Forelimb muscle (tissue), 1 donor: ENCODE results near the gene WFIKKN2. TPM values are rescaled to one million over a fixed set of nuclear protein-coding genes. Genes with fewer than 3 reads are reported as not detected.
"Not testable (repeated sequence)": the region's sequence is repeated elsewhere in the genome, so short reads cannot be mapped to it uniquely, and the experiment has no call there.

Experiments
- DNase-seq: peaks from one replicate; pipeline ENCODE4 v3.0.0-alpha.2; 2013; ENCODE audit warnings: low read depth
- polyA plus RNA-seq: library from polyadenylated mRNA; unstranded; fragments of 120-200 nt; gene quantifications from one replicate; pipeline ENCODE4 v1.2.1, GENCODE V29; 2013; ENCODE audit not compliant: insufficient read length

WFIKKN2 gene
- polyA plus RNA-seq, 1 donor: 1.2 TPM

DNA sequence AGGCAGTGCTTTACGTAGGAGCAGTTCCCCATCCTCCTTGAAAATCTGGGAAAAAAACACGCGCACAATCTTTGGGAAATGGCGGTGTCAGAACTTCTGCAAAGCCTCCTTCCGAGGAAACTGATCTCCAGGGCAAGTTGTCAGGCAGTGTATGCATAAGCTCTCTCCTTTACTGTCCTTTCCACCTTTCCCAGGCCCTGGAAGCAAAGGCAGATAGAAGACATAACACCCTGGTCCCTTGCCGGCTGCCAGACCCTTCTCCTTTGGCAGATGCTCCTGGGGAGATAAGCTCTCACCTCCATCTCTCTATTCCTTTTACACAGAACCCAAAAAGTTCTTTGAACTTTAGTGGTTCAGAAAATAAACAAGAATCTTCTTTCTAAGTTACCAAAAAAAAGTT lies 18.4 kb downstream of the WFIKKN2 start:
- DNase-seq: no peak

DNA sequence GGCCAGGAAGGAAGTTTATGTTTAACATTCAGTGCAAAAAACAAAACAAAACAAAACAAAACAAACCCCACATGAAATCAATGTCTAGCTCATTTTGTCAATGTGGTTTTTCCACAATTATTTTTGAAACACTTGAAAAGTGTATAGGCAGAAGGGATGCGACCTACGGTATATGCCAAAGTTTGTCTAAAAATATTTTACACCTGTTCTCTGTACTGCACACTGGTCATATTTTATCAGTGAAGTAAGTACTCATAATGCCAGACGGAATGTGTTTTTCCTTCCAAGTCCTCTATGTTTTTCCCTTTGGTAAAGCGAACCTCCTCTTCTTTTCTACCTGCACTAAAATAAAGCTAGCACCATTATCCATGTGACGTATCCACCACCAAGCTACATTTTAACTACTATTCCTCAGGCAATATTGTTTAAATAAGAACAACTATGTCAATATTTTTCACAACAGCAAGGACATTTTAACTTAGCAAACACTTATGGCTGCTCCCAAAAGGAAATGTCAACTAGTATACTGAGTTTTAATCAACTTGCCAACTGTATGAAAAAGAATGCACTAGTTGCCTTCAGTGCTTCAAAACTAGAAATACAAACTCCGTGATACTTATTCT lies 20.4 kb downstream of the WFIKKN2 start:
- no peak for DNase-seq

DNA sequence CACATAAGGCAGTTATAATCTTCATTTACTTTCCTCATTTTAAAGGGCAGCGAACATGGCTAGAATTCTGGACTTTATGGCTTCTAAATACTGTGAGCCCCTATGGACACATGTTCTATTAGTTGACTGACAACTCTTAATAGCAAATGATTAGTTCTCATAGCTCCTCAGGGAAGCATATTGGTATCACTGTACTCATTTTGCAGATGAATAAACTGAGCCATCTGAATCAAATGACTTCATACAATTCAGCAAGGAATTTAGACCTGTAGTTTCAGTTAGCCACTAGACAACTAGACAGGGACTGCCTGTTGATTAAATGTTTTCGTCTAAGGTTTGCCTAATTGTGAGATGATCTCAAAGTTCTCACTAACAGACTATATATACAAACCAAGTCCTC lies 21.0 kb downstream of the WFIKKN2 start:
- no peak for DNase-seq

DNA sequence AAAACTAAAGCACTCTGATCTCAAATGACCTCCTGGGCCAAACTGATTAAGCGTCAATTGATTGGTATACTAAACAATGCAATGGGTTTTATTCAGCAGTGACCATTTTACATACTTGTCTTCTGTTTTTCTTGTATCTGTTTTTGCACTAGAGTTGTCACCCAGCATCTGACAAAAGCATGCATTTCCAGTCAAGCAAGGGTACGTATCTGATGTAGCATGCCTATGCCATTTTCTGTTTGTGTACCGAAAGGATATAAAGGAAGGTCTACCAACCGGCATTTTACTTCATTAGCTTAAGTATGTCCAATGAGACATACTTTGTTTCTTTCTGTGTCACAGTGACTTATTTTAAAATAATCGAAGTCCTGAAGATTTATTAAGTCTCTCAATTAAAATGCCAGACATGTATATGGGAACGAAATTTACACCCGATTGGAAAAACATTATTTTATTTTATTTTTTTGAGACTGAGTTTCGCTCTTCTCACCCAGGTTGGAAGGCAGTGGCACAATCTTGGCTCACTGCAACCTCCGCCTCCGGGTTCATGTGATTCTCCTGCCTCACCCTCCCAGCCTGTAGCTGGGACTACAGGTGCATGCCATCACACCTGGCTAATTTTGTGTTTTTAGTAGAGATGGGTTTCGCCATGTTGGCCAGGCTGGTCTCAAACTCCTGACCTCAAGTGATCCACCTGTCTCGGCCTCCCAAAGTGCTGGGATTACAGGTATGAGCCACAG lies 23.3 kb downstream of the WFIKKN2 start:
- no peak for DNase-seq

DNA sequence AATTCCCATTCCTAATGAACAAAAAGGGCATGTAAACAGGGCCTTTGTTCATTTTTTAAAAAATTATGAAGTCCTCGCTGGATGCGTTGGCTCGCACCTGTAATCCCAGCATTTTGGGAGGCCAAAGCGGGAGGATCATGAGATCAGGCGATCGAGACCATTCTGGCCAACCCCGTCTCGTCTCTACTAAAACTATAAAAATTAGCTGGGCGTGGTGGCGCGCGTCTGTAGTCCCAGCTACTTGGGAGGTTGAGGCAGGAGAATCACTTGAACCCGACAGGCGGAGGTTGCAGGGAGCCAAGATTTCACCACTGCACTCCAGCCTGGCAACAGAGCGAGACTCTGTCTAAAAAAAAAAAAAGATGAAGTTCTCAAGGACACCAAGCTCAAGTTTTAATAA lies 24.3 kb downstream of the WFIKKN2 start:
- DNase-seq: not testable (repeated sequence)

DNA sequence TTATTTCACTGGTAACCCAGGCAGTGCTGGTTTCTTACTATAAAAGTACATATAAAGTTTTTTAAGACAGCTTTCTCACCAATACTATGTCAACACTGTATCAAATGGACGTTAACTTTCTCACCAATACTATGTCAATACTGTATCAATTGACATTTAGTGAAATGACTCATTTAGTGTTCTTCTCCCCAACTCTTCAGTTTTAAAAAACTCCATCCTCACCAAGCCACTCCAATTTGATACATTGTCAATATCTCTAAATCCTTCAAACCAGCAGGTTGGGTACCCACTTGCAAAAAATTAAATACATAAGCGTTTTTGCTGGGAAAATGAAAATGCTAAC lies 25.9 kb downstream of the WFIKKN2 start:
- DNase-seq: no peak

DNA sequence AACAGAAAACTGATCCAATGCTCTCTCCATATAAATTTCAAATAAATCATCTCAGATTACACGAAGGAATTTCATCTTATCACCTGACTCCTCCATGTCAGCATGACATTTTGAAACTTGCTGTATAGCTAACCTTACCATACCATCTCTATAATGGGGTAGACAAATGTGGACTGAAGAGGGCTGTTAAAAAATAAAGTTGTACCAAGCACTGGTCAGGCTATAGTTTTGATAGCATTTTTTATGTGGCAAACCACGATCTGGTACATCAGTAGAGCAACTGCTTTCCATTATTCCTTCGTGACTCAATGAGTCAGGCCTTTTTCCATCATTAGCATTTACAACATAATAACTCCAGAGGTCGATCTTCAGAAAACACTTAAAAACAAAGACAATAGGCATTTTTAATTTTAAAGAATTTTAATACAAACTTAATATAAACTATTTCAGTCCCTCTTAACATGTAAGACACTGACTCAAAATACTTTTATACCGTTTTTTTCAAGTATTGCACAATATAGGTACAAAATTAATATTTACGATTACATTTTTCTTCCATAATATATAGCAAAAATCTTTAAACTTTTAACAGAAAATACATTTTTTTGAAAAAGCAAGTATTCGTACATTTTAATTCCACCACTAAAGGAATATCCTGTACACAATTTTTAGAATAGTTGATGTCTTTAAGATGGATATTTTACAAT lies 26.6 kb downstream of the WFIKKN2 start:
- DNase-seq: no peak

DNA sequence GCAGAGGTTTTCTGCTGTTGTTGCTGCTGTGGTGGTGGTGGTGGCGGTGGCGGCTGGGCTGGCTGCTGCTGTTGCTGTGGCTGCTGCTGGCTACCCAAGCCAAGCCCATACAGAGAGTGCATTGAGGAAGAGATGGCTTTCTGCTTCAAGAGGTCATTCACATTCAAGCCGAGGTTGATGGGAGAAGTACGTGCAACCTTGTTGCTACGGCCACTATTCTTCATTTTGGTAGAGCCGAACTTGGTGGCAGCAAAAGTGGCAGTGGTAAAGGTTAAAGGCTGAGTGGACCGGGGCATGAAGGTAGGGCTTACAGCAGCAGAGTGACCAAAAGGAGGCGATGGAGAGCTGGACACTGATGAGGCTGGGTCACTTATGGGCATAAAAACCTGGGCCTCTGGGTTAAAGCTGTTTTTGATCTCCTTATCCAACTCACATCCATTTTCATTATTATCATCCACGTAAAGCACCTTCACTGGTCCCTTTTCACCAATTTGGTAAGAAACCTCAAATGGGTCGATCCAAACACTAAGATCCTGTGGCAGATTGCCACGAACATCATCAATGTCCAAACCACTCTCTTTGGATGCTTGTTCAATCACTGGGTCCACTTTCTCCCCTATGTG lies 27.9 kb downstream of the WFIKKN2 start:
- no peak for DNase-seq

DNA sequence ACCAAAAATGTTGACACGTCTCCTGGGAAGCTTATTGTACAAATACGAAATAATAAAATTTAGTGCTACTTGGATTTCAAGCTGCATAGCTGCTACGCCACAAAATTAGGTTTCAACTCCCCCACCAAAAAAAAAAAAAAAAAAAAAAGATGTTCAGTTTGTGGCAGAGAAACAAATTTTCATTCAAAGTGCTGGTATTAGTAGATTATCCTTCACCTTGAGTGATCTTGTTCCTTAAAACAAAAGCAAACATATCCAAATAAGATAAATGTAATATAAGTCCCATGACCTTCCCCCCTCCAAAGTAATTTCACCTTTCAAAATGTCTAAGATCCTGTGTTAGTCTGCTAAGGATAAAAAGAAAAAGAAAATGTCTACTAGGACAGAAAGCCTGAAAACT lies 28.5 kb downstream of the WFIKKN2 start:
- DNase-seq: no peak

DNA sequence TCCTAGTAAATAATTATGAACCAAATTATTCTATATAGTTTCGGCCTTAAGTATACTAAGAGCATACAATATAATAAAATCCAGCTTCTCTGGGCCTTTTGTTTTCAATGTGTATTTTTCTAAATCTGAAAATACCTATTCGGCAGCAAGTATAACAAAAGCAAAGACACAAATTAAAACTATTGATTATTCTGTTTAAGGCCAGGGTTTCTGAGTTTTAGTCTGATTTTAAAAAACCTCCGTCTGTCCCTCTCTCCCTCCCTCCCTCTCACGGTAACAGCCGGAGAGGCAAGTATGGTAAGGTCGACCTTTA lies 29.3 kb downstream of the WFIKKN2 start:
- no peak for DNase-seq

DNA sequence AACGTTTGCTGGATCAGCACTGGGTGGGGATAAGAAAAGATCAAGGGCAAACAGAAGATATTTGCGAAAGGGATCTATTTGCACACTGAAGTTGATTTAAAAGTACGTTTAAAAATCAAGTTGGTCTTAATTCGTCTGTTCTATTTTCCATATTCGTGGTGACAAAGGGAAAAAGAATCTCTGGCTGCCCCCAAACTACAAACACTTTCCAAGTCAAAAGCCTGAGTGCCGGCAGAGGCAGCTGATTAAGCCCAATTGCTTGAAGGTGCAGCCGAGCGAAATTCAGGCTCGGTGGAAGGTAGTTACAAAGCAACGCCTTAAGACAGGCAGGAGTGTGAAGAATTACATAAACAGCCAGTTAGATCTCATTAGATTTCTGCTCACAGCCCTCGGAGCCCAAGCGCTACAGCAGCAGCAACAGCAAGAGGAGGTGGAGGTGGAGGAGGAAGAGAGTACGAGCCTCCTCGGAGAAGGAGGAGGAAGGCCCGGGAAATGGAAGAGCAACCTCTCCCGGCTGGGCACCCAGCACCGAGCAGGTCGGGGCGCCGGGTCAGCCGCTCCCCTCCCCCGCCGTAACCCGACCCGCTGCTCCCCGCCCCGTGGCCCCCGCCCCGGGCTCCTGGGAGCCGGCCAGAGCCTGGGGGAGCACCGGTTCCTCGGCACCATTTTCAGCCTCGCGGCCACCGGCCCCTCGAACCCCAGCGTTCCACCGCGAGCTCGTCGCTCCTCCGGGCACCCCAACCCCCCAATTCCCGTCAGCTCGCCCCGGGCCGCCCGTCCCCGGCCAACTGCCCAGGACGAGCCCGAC lies 29.9 kb downstream of the WFIKKN2 start:
- DNase-seq: no peak

DNA sequence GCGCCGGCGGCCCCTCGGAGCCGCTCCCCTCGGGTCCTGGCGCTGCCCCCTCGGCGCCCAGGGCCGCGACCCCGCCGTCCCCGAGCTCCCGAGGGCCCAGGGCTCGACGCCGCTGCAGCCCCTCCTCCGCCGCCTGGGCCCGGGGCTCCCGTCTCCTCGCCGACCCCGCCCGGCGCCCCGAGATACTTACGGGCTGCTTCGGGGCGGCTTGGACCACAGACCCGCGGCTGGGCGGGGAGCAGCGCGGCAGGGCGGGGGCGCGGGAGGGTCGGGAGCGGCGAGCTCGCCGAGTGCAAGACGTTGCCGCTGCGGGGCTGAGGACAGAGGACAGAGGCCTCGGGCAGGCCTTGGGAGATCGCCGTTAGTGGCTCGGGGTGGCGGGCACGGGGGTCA lies 30.5 kb downstream of the WFIKKN2 start:
- no peak for DNase-seq

DNA sequence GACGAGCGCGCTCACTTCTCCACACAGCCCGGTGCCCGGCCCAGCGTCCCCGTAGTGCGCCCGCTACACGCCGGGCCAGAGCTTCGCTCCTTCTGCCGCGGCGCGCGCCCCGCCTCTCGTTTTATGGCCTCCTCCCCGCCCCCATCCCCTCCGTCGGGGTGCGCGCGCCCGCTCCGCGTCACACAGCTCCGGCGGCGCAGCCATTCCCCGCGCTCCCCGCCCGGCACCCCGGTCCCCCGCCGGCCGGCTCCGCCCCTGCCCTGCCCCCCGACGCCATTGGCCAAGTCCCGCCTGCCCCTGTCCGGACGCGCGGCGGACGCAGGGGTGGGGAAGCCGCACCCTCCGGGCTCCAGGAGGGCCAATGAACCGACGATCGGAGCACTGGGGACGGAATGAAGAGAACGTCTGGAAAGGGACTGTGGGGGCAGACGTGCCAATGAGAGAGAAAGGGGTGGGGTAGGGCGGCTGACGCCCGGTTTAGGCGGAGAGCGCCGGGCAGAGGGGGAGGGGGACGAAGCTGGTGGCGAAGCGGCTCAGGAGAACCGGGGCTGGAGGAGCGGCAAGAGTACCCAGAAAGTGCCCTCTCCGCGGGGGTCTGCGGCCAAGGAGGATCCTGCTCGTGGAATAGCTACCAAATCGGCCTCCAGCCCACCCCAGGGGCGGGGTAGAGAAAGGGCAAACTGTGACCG lies 31.0 kb downstream of the WFIKKN2 start, which contains the start of gene TOB1:
TSS of gene TOB1 (minus strand) at position 94 of the 689 bp plus-strand sequence. CDS start 2,337 bp downstream, outside the sequence.
- peak; percentile 77 for DNase-seq

DNA sequence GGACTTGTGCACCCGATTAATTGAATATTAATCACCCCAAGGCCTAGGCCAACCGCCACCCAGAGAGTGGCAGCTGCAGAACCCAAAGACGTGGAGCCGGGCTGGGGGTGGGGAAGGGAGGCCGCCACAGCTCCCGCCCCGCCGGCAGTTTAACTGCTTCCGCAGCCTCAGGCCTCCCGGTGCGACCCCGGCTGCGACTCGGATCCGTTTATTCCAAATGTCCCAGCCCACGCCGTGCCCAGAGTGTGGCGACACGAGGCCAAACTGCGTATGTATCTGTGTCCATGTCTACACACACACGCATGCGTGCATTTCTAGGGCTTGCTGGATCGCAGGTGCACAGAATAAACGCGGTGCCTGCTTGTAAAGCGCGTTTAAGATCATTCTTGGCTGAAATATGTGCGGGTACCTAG lies 31.6 kb downstream of the WFIKKN2 start:
- DNase-seq: no peak

DNA sequence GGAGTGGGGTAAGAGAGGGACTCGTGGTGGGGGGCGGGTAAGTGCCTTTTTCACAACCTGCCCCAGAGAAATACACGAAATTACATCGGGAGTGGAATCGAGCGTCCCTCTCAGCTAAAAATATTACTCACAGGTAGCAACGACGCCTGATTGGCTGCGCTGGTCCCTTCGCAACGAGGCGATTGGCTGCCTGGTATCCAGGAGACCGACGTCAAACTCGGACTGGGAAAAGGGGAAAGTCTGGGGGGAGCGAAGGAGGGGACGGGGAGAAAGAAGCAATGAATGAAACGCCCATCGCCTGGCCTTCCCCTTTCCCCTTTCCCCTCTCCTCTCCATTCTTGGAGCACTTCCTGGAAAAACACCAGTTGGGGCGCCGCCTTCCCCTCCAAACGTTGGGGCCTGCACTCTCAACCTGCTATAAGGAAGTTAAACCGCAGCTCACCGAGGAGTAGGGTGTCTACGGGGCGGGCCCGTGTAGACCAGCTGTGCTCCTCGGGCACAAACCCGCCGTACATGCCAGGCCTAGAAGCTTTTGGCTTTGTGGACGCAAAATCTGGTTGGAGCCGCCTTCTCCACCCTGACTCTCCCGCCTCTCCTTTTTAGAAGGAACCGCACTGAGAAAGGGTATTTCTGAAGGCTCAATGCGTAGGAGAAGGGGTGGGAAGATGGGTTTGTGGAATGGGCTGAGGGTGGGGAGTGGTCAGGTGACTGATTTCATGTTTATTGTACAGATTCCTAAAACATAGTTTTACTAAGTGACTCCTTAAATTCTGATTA lies 32.2 kb downstream of the WFIKKN2 start:
- DNase-seq: peak; percentile 95

DNA sequence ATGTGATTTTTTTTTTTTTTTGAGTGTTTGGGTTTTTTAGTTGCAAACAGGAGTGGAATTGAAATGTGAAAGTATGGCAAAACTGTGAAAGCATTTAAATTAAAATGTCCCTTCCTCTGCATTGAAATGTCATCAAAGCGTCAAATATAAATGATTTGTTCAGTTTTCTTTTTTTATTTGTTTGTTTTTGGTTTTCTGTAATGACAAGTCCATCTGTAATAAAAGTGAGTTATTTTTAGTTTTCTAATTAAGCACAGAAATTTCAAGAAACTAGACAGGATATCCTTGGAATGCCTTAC lies 32.7 kb downstream of the WFIKKN2 start:
- no peak for DNase-seq

DNA sequence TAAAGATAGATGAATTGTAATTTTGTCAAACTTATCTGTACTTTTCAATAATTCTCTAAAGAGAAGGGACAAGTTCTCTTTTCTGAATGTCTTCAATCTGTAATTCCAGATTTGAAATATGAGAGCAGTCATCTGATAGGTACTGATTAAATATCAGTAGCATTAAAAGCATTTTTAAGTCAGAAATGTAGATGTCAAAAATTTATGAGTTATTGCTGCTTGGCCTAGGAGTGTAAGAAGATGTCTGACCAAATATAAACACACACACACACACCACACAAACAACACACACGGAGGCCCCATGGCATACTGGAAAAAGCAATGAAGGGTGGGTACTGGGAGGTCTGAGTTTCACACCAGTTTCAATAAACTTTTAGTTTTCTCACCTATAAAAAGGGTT lies 33.2 kb downstream of the WFIKKN2 start:
- no peak for DNase-seq

DNA sequence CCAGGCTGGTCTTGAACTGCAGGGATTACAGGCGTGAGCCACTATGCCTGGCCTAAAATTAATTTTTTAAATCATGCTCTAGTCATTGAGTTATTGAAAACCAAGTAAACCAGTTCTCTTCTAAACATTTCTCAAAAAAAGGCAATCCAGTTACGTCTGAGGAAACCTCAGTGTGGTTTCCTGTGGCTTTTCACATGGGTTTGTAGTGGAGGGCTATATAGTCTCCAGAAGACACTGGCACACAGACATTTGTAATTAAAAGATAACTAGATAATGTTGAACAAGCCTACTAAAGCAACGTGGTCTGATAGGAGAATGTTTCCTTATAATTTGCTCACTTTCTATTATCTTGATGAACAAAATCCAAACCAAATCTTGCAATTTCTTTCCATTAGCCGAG lies 36.0 kb downstream of the WFIKKN2 start:
- no peak for DNase-seq

DNA sequence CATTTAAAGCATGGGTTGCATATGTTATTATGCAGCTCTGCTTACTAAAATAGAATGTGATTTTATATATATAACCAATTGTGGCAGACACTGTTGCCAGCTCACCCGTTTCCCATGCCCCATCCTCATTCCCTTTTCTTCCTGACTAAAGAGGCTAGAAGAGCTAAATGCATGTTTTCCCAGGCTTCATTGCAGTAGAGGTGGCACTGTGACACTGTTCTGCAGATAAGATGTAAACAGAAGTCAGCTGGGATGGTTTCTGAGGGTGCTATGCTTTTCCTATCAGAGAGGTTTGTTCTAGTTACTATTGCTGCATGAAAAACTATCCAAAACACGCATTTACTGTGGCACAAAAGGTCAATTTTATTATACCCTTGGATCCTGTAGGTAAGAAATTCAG lies 36.5 kb downstream of the WFIKKN2 start:
- no peak for DNase-seq

DNA sequence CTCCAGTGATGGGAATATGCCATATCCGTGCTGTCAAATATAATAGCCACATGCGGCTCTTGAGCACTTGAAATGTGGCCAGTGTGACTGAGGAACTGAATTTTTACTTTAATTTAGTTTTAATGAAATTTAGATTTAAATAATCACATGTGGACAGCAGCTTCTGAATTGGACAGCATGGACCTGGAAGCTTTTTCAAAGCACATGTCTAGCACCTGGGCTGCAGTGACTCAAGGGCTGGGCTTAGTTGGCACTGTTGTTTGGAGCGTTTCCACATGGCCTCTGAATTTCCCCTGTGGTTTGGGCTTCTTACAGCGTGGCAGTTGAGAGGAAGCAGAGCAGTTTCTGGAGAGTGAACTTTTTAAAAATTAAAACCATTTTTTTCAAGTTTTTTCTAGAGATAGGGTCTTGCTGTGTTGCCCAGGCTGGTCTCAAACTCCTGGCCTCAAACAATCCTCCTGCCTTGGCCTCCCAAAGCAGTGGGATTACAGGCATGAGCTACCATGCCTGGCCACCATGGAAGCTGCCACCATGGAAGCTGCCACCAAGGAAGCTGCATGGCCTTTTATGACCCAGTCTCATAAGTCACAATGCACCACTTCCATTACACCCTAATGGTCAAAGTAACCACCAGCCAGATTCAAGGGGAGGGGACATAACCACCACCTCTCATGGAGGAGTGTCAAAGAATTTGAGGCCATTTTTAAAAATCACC lies 37.5 kb downstream of the WFIKKN2 start:
- DNase-seq: no peak
